Measurements from ENCODE around the gene FAM118A. TPM values are rescaled to one million over a fixed set of nuclear protein-coding genes. Genes with fewer than 3 reads are reported as not detected.

FAM118A gene
- polyA plus RNA-seq, 2 donors = 15.4 to 44.4 TPM

DNA sequence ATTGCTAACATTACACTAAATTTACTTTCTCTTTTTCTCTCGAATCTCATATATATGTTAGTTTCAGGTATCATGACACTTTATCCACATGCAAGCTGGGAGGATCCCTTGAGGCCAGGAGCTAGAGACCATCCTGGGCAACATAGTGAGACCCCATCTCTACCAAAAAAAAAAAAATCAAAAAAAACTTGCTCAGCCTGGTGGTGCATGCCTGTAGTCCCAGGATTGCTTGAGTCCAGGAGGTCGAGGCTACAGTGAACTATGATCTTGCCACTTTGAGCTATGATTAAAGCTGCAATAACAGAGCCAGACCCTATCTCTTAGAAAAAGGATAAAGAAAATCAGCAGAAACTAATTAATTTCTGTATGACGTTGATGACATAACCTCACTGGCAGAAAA, 28.7 kb upstream of the FAM118A start:
- no peak overlapping the region for H3K27ac ChIP-seq (ENCODE audit: low read depth in 2 of 2, low read length in 1 of 2)

DNA sequence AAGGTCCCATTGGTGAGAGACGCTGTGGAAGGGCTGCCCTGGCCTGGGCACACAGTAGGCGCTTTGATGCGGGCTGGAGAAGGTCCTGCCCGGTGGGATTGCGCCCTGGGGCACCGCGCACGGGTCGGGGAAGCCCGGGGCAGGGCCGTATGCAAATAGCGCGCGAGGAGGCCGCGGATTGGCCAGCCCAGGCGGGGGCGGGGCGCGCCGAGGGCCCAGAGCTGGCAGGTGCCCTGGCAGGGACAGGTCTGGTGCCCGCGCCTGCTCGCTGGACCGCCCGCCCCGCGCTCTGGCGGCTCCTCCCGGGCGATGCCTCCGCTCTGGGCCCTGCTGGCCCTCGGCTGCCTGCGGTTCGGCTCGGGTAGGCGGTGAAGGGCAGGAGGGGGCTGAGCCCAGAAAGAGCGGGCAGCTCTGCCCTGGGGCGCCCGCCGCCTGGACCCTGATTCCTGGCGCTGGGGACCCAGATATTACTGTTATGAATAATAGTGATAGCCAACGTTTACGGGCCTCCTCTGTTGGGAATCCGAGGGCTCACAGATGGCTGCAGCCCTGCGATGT, 24.9 kb upstream of the FAM118A start, which contains the start of gene UPK3A:
TSS of gene UPK3A (plus strand) at position 245 of the 558 bp plus-strand sequence. CDS start at position 310, 65 bp downstream.
- no peaks in the 10 kb centered on the region for H3K9me3 ChIP-seq (ENCODE audit: control insufficient read depth in 2 of 2, insufficient read depth in 1 of 2, low read depth in 1 of 2, low read length in 1 of 2)
- WGBS, 2 donors = 9 to 16% methylated on average over 38 to 46 of the region's 46 CpGs
- no peak within 1 kb of the TSS for H3K27ac ChIP-seq (ENCODE audit: low read depth in 2 of 2, low read length in 1 of 2)
- H3K27me3 ChIP-seq (ENCODE audit: control insufficient read depth in 1 of 2, insufficient read depth in 2 of 2, low read length in 2 of 2) = no peaks in the 10 kb centered on the region
- H3K36me3 ChIP-seq (ENCODE audit: control insufficient read depth in 2 of 2, insufficient read depth in 2 of 2, low read length in 1 of 2) = no peaks in the 10 kb centered on the region
- peaks cover 2 to 5% of the 10 kb centered on the region in 2 donors for H3K4me1 ChIP-seq (ENCODE audit: control insufficient read depth in 2 of 2, insufficient read depth in 2 of 2, low read length in 1 of 2)
- H3K4me3 ChIP-seq (ENCODE audit: low read depth in 1 of 2, low read length in 2 of 2) = no peak within 1 kb of the TSS

More for the DNA sequence above, 28.7 kb upstream of the FAM118A start:
- Histone ChIP-seq H3K36me3 (ENCODE audit: control insufficient read depth in 2 of 2, insufficient read depth in 2 of 2, low read length in 1 of 2) (no peaks in the 10 kb centered on the region), H3K27me3 (ENCODE audit: control insufficient read depth in 1 of 2, insufficient read depth in 2 of 2, low read length in 2 of 2) (no peaks in the 10 kb centered on the region), H3K4me3 (ENCODE audit: low read depth in 1 of 2, low read length in 2 of 2) (no peak overlapping the region), H3K9me3 (ENCODE audit: control insufficient read depth in 2 of 2, insufficient read depth in 1 of 2, low read depth in 1 of 2, low read length in 1 of 2) (no peaks in the 10 kb centered on the region), H3K4me1 (ENCODE audit: control insufficient read depth in 2 of 2, insufficient read depth in 2 of 2, low read length in 1 of 2) (peaks cover 2 to 5% of the 10 kb centered on the region in 2 donors)
- WGBS, 2 donors = 71 to 79% methylated on average over 3 of the region's 3 CpGs

DNA sequence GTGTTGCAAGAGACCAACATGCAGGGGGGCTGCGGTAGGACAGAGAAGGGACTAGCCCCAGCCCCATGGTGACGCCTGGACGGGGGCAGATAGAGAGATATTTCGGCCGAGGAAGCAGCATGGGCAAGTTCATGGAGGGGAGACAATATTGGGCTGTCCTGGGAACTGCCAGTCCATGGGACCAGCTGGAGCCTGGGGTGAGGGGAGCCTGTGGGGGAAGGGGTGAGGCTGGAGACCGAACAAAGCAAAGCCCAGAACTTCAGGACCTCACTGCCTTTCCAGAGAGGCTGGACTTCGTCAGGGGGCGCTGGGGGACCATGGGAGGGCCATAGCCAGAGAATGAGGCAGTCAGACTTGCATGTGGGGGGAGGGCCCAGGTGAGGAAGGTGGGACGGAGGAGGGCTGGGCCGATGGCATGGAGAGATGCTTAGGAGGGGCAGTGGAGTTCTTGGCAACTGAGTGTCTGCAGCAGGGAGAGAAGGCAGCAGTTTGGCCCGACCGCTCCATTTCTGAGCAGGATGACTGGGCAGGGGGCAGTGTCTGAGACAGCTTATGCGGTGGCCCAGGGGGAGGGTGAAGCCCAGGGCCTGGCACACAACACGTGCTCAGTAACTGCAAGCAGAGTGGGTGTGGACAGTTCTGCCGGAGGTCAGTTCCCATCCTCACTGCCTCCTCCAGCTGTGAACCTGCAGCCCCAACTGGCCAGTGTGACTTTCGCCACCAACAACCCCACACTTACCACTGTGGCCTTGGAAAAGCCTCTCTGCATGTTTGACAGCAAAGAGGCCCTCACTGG, 24.3 kb upstream of the FAM118A start:
- Histone ChIP-seq H3K27me3 (ENCODE audit: control insufficient read depth in 1 of 2, insufficient read depth in 2 of 2, low read length in 2 of 2) (no peaks in the 10 kb centered on the region), H3K4me3 (ENCODE audit: low read depth in 1 of 2, low read length in 2 of 2) (no peak overlapping the region), H3K36me3 (ENCODE audit: control insufficient read depth in 2 of 2, insufficient read depth in 2 of 2, low read length in 1 of 2) (no peaks in the 10 kb centered on the region), H3K27ac (ENCODE audit: low read depth in 2 of 2, low read length in 1 of 2) (no peak overlapping the region), H3K9me3 (ENCODE audit: control insufficient read depth in 2 of 2, insufficient read depth in 1 of 2, low read depth in 1 of 2, low read length in 1 of 2) (peaks cover 0 to 3% of the 10 kb centered on the region in 2 donors), H3K4me1 (ENCODE audit: control insufficient read depth in 2 of 2, insufficient read depth in 2 of 2, low read length in 1 of 2) (peaks cover 3 to 8% of the 10 kb centered on the region in 2 donors)
- WGBS, 2 donors = 67 to 68% methylated on average over 16 of the region's 16 CpGs

DNA sequence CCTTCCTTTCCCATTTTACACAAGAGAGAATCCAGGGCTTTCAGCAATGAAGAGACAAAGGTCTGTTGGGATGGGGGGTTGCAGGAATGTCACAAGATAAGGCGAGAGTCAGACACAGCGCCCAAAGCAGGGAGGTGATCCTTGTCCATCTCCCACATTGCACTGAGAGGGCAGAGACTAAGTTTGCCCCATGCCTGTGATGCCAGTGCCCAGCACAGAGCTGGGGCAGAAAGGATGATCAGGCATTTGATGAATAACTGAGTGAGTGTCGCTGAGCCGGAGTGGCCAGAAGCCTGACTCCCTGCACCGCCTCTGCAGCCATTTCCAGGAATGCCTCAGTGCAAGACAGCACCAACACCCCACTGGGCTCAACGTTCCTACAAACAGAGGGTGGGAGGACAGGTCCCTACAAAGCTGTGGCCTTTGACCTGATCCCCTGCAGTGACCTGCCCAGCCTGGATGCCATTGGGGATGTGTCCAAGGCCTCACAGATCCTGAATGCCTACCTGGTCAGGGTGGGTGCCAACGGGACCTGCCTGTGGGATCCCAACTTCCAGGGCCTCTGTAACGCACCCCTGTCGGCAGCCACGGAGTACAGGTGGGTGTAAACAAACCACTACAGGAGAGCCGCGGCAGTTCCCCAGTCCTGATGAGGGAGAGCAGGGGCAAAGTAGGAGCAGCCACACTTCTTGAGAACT, 22.7 kb upstream of the FAM118A start:
- WGBS, 2 donors = 80 to 83% methylated on average over 11 to 12 of the region's 12 CpGs
- Histone ChIP-seq H3K27ac (ENCODE audit: low read depth in 2 of 2, low read length in 1 of 2) (no peak overlapping the region), H3K9me3 (ENCODE audit: control insufficient read depth in 2 of 2, insufficient read depth in 1 of 2, low read depth in 1 of 2, low read length in 1 of 2) (peaks cover 0 to 3% of the 10 kb centered on the region in 2 donors), H3K4me1 (ENCODE audit: control insufficient read depth in 2 of 2, insufficient read depth in 2 of 2, low read length in 1 of 2) (peaks cover 5 to 15% of the 10 kb centered on the region in 2 donors), H3K36me3 (ENCODE audit: control insufficient read depth in 2 of 2, insufficient read depth in 2 of 2, low read length in 1 of 2) (no peaks in the 10 kb centered on the region), H3K27me3 (ENCODE audit: control insufficient read depth in 1 of 2, insufficient read depth in 2 of 2, low read length in 2 of 2) (no peaks in the 10 kb centered on the region), H3K4me3 (ENCODE audit: low read depth in 1 of 2, low read length in 2 of 2) (no peak overlapping the region)

DNA sequence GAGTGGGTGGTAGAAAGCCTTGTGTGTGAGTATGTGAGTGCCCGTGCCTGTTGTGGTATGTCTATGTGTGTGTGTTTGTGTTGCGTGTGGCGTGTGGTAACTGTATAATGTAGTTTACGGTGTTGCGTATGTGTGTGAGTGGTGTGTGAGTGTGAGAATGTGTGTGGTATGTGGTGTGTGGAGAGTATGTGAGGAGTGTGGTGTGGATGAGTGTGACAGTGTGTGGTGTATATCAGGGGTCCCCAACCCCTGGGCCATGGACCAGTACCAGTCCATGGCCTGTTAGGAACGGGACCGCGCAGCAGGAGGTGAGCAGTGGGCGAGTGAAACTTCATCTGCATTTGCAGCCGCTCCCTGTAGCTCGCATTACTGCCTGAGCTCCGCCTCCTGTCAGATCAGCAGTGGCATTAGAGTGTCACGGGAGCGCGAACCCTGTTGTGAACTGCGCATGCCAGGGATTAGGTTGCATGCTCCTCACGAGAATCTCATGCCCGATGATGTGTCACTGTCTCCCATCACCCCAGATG, 19.3 kb upstream of the FAM118A start:
- Histone ChIP-seq H3K27me3 (ENCODE audit: control insufficient read depth in 1 of 2, insufficient read depth in 2 of 2, low read length in 2 of 2) (no peaks in the 10 kb centered on the region), H3K4me1 (ENCODE audit: control insufficient read depth in 2 of 2, insufficient read depth in 2 of 2, low read length in 1 of 2) (peaks cover 3 to 10% of the 10 kb centered on the region in 2 donors), H3K9me3 (ENCODE audit: control insufficient read depth in 2 of 2, insufficient read depth in 1 of 2, low read depth in 1 of 2, low read length in 1 of 2) (peaks cover 0 to 3% of the 10 kb centered on the region in 2 donors), H3K4me3 (ENCODE audit: low read depth in 1 of 2, low read length in 2 of 2) (no peak overlapping the region), H3K36me3 (ENCODE audit: control insufficient read depth in 2 of 2, insufficient read depth in 2 of 2, low read length in 1 of 2) (no peaks in the 10 kb centered on the region), H3K27ac (ENCODE audit: low read depth in 2 of 2, low read length in 1 of 2) (no peak overlapping the region)
- WGBS, 2 donors = 36% methylated on average over 18 of the region's 18 CpGs

DNA sequence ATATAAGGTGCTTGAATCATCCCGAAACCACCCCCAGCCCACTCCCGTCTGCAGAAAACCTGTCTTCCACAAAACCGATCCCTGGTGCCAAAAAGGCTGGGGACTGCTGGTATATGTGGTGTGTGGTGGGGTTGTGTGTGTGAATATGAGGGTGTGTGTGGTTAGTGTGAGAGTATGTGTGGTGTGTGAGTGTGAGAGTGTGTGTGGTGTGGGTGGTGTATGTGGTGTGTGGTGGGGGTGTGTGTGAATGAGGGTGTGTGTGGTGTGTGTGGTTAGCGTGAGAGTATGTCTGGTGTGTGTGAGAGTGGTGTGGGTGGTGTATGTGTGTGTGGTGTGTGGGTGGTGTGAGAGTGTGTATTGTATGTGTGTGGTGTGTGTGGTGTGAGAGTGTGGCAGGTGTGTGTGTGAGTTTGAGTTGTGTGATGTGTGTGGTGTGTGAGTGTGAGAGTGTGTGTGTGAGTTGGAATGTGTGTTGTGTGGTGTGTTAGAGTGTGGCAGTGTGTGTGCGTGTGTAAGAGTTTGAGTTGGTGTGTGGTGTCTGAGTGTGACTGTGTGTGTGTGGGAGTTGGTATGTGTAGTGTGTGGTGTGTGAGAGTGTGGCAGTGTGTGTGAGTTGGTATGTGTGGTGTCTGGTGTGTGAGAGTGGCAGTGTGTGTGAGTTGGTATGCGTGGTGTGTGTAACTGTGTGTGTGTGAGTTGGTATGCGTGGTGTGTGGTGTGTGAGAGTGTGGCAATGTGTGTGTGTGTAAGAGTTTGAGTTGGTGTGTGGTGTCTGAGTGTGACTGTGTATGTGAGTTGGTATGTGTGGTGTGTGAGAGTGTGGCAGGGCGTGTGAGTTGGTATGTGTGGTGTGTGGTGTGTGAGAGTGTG, 18.4 kb upstream of the FAM118A start:
- peaks cover 3 to 10% of the 10 kb centered on the region in 2 donors for H3K4me1 ChIP-seq (ENCODE audit: control insufficient read depth in 2 of 2, insufficient read depth in 2 of 2, low read length in 1 of 2)

DNA sequence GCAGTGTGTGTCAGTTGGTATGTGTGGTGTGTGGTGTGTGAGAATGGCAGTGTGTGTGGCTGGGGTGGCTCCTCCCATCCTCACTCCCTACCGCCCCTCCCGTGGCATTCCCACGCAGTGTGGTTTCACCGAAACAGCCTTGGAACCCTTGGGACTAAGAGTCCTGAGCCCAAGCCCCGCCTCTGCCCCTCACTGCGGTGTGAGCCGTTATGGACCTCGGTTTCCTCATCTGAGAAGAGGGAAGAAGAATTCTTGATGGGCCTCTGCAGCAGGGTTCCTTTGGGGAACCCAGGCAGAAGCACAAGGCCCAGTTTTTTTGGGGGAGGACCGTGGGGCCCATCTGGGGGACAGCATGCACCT, 17.8 kb upstream of the FAM118A start:
- Histone ChIP-seq H3K4me3 (ENCODE audit: low read depth in 1 of 2, low read length in 2 of 2) (no peak overlapping the region), H3K27ac (ENCODE audit: low read depth in 2 of 2, low read length in 1 of 2) (no peak overlapping the region), H3K27me3 (ENCODE audit: control insufficient read depth in 1 of 2, insufficient read depth in 2 of 2, low read length in 2 of 2) (no peaks in the 10 kb centered on the region), H3K9me3 (ENCODE audit: control insufficient read depth in 2 of 2, insufficient read depth in 1 of 2, low read depth in 1 of 2, low read length in 1 of 2) (peaks cover 0 to 3% of the 10 kb centered on the region in 2 donors), H3K4me1 (ENCODE audit: control insufficient read depth in 2 of 2, insufficient read depth in 2 of 2, low read length in 1 of 2) (peaks cover 3 to 10% of the 10 kb centered on the region in 2 donors), H3K36me3 (ENCODE audit: control insufficient read depth in 2 of 2, insufficient read depth in 2 of 2, low read length in 1 of 2) (no peaks in the 10 kb centered on the region)
- whole genome bisulfite sequencing, 2 donors = 79 to 80% methylated on average over 9 of the region's 9 CpGs

More for the DNA sequence above, 18.4 kb upstream of the FAM118A start:
- Histone ChIP-seq H3K4me3 (ENCODE audit: low read depth in 1 of 2, low read length in 2 of 2) (peak overlapping the region in 1 of 2 donors; percentile 0), H3K27ac (ENCODE audit: low read depth in 2 of 2, low read length in 1 of 2) (no peak overlapping the region), H3K9me3 (ENCODE audit: control insufficient read depth in 2 of 2, insufficient read depth in 1 of 2, low read depth in 1 of 2, low read length in 1 of 2) (peaks cover 0 to 3% of the 10 kb centered on the region in 2 donors), H3K36me3 (ENCODE audit: control insufficient read depth in 2 of 2, insufficient read depth in 2 of 2, low read length in 1 of 2) (no peaks in the 10 kb centered on the region), H3K27me3 (ENCODE audit: control insufficient read depth in 1 of 2, insufficient read depth in 2 of 2, low read length in 2 of 2) (no peaks in the 10 kb centered on the region)
- WGBS, 2 donors = 81 to 83% methylated on average over 8 of the region's 8 CpGs

DNA sequence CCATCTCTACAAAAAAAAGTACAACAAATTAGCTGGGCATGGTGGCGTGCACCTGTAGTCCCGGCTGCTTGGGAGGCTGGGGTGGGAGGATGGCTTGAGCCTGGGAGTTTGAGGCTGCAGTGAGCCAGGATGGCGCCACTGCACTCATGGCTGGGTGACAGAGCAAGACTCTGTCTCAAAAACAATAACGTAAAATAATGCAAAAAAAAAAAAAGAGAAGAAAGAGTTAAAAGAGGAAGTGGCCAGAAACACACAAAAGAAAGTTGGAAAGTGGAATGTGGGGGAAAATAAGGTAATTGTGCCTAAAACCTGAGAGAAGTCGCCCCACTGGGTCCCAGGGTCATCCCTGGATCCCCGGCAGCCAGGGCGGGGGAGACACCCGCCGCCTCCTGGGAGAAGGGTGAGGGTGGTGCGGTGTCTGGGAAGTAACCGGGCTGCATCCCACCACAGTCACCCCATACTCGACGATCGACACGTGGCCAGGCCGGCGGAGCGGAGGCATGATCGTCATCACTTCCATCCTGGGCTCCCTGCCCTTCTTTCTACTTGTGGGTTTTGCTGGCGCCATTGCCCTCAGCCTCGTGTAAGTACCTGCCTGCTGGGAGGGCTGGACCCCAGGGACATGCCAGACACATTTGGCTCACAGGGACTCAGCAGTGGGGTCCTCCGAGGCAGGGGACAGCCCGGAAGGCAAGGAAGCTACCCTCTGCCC, 16.8 kb upstream of the FAM118A start:
- Histone ChIP-seq H3K27me3 (ENCODE audit: control insufficient read depth in 1 of 2, insufficient read depth in 2 of 2, low read length in 2 of 2) (no peaks in the 10 kb centered on the region), H3K4me3 (ENCODE audit: low read depth in 1 of 2, low read length in 2 of 2) (no peak overlapping the region), H3K4me1 (ENCODE audit: control insufficient read depth in 2 of 2, insufficient read depth in 2 of 2, low read length in 1 of 2) (peaks cover 3 to 10% of the 10 kb centered on the region in 2 donors), H3K36me3 (ENCODE audit: control insufficient read depth in 2 of 2, insufficient read depth in 2 of 2, low read length in 1 of 2) (no peaks in the 10 kb centered on the region), H3K27ac (ENCODE audit: low read depth in 2 of 2, low read length in 1 of 2) (no peak overlapping the region), H3K9me3 (ENCODE audit: control insufficient read depth in 2 of 2, insufficient read depth in 1 of 2, low read depth in 1 of 2, low read length in 1 of 2) (peaks cover 0 to 3% of the 10 kb centered on the region in 2 donors)
- 59 to 62% methylated on average over 23 of the region's 23 CpGs for WGBS, 2 donors
